Spleen (tissue), 11 donors: ENCODE measurements around the gene OPRM1. TPM values are rescaled to one million over a fixed set of nuclear protein-coding genes. Genes with fewer than 3 reads are reported as not detected.

Experiments
- DNase-seq: peaks from one replicate; pipeline ENCODE4 v3.0.0-alpha.2; 2020
- H3K27ac ChIP-seq, 8 donors: fragments of 200-600 bp; sonication (generic) in 7 of 8; 1 replicate in 4 of 8; 2 replicates in 4 of 8; pipeline versions ENCODE4 v1.5.0 to v1.8.0; 2016 to 2021; ENCODE audit warnings: inconsistent platforms in 4 of 8, mild to moderate bottlenecking in 4 of 8, moderate library complexity in 1 of 8
- H3K27me3 ChIP-seq, 7 donors: fragments of 200-600 bp; sonication (generic) in 6 of 7; replicated peaks in 1 of 7; 1 replicate in 4 of 7; 2 replicates in 3 of 7; pipeline versions ENCODE4 v1.5.0 to v1.8.0; 2016 to 2021; ENCODE audit warnings: inconsistent platforms in 3 of 7, mild to moderate bottlenecking in 1 of 7
- H3K36me3 ChIP-seq, 6 donors: fragments of 200-600 bp; sonication (generic) in 5 of 6; 1 replicate in 4 of 6; 2 replicates in 2 of 6; pipeline versions ENCODE4 v1.5.0 to v1.8.0; 2016 to 2021; ENCODE audit warnings: inconsistent platforms in 2 of 6
- H3K4me1 ChIP-seq, 6 donors: fragments of 200-600 bp; sonication (generic) in 5 of 6; 1 replicate in 3 of 6; 2 replicates in 3 of 6; pipeline versions ENCODE4 v1.5.0 to v1.8.0; 2016 to 2021; ENCODE audit warnings: inconsistent platforms in 3 of 6
- H3K4me3 ChIP-seq, 8 donors: fragments of 200-600 bp; sonication (generic) in 7 of 8; 1 replicate in 4 of 8; 2 replicates in 4 of 8; pipeline versions ENCODE4 v1.5.0 to v1.8.0; 2016 to 2021; ENCODE audit warnings: inconsistent platforms in 4 of 8, mild to moderate bottlenecking in 4 of 8, moderate library complexity in 2 of 8
- H3K9me3 ChIP-seq, 8 donors: fragments of 200-600 bp; sonication (generic) in 7 of 8; 1 replicate in 4 of 8; 2 replicates in 4 of 8; pipeline versions ENCODE4 v1.5.0 to v1.8.0; 2016 to 2021; ENCODE audit warnings: inconsistent platforms in 4 of 8
- POLR2A ChIP-seq, 3 donors: fragments of 450-650 bp; IDR thresholded peaks; one replicate each; pipeline ENCODE4 v1.5.1; 2017; ENCODE audit warnings: antibody characterized with exemption in 3 of 3, mild to moderate bottlenecking in 1 of 3
- POLR2AphosphoS5 ChIP-seq, 3 donors: sonication (generic); formaldehyde crosslinking; IDR thresholded peaks; one replicate each; pipeline ENCODE4 v1.5.1; 2017; ENCODE audit warnings: antibody characterized with exemption in 3 of 3
- WGBS, 5 donors: extraction: QIAGEN DNeasy Blood & Tissue Kit in 3 of 5; methylation state at CpG; one replicate each; pipeline versions ENCODE4 v1.1.5 to v1.1.7; 2013 to 2018; 5-methylcytosine and 5-hydroxymethylcytosine counted together
- intact Hi-C: fragments of 100-400 bp; cut with DNase I; formaldehyde crosslinking; loops from one replicate; pipeline ENCODE4 v1.15.0; 2023; ENCODE audit warnings: low total_unique reads
- polyA plus RNA-seq, 3 donors: library from polyadenylated mRNA; stranded (reverse); fragments of 200-250 nt; gene quantifications; one replicate each; pipeline ENCODE4 v1.2.1, GENCODE V29; 2013
- total RNA-seq, 7 donors: library from RNA; depleted of rRNA in 3 of 7; stranded (reverse); fragments of >200 nt in 3 of 7; fragmentation: NEBNext Ultra II Directional in 4 of 7; extraction: Animal tissue kit (Norgen Biotek cat#: 25700) in 4 of 7; gene quantifications; one replicate each; pipeline versions ENCODE4 v1.1.0 to v1.2.1, GENCODE V29; 2016 to 2021
- TF ChIP-seq, protein P1 (sequence below), 11 experiments: fragments of 200-600 bp in 7 of 11; fragments of 450-650 bp in 4 of 11; sonication (generic) in 4 of 11; IDR thresholded peaks in 8 of 11; conservative IDR thresholded peaks in 3 of 11; 1 replicate in 7 of 11; 2 replicates in 4 of 11; pipeline versions ENCODE4 v1.4.0 to v1.8.0; 2016 to 2021; ENCODE audit warnings: antibody characterized with exemption in 11 of 11, inconsistent platforms in 4 of 11, mild to moderate bottlenecking in 1 of 11
- donor health status: healthy with polysubstance abuse.
- donor health status: DM: no; HTN: no; CAD: no; lungs with moderate emphysema.
- donor health status: DM: no; HTN: no; CAD: no.
- donor health status: Bipolar disorder and iron deficiency.
- donor health status: healthy.
- donor health status: DM: no; HTN: no; CAD: no.
- donor health status: DM: yes; HTN: yes; CAD: no.

OPRM1 gene
- total and polyA plus RNA-seq, 10 donors = not detected

DNA sequence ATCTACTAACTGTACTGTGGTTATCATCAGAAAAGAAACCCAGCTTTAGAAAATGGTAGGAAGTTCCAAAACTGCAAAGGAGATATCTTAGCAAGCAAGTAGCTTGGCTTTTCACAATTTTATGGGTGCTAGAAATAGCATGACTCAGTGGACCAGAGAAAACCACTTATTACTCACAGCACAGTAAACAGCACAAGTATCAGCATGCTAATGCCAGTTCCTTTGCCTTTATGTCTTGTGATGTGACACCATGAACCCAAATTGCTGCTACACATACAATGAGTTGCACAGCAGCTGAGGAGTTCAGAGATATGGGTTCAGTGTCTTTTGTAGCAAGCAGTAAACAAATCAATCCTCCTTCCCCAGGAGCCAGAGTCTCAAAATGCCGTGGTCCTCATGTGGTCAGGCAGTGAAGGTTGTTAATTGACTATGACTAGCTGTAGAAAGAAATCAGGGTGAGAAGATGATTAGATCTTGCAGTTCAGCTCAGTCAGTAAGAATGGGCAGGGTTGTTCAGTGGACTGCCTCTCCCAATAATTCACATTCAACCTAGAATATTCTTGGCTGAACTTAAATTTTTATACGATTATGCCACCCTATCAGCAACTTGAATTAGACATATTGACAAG is 73.3 kb downstream of the OPRM1 start:
- intact Hi-C loops = no loop called here

DNA sequence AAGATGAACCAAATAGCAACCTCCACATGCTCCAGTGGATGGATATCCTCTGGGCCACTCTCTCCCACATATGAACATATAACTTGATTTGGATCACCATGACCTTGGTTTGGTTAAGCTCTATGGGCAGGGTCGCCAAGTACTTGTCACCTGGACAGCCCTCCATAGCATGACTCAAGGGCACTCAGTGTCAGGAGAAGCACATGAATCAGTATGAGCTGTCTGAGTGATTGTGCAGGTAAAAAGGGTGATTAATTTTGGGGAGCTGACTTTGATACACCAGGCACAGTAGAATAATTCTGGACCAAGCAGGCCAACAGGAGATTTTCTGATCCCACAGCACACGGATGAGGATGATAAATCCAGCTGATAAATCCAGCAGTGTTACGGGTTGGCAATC is 74.4 kb downstream of the OPRM1 start:
- TF ChIP-seq POLR2A (IDR thresholded peaks at IDR 0.05) (no peak), POLR2AphosphoS5 (IDR thresholded peaks at IDR 0.05) (no peak)
- TF ChIP-seq, protein P1, sequence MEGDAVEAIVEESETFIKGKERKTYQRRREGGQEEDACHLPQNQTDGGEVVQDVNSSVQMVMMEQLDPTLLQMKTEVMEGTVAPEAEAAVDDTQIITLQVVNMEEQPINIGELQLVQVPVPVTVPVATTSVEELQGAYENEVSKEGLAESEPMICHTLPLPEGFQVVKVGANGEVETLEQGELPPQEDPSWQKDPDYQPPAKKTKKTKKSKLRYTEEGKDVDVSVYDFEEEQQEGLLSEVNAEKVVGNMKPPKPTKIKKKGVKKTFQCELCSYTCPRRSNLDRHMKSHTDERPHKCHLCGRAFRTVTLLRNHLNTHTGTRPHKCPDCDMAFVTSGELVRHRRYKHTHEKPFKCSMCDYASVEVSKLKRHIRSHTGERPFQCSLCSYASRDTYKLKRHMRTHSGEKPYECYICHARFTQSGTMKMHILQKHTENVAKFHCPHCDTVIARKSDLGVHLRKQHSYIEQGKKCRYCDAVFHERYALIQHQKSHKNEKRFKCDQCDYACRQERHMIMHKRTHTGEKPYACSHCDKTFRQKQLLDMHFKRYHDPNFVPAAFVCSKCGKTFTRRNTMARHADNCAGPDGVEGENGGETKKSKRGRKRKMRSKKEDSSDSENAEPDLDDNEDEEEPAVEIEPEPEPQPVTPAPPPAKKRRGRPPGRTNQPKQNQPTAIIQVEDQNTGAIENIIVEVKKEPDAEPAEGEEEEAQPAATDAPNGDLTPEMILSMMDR (IDR thresholded peaks at IDR 0.05 in 8 of 11, conservative IDR thresholded peaks at IDR 0.05 in 3 of 11) = no peak

More for the DNA sequence above, 73.3 kb downstream of the OPRM1 start:
- Histone ChIP-seq H3K36me3 (no peaks in the 10 kb centered on the region), H3K9me3 (no peaks in the 10 kb centered on the region), H3K27ac (no peak overlapping the region), H3K4me3 (no peak overlapping the region), H3K27me3 (no peaks in the 10 kb centered on the region), H3K4me1 (no peaks in the 10 kb centered on the region)
- WGBS, 5 donors = 74 to 88% (median 83%) methylated on average over 2 of the region's 2 CpGs
- TF ChIP-seq POLR2AphosphoS5 (IDR thresholded peaks at IDR 0.05) (no peak), POLR2A (IDR thresholded peaks at IDR 0.05) (no peak)
- TF ChIP-seq, protein P1 (IDR thresholded peaks at IDR 0.05 in 8 of 11, conservative IDR thresholded peaks at IDR 0.05 in 3 of 11) = no peak
- no peak for DNase-seq

DNA sequence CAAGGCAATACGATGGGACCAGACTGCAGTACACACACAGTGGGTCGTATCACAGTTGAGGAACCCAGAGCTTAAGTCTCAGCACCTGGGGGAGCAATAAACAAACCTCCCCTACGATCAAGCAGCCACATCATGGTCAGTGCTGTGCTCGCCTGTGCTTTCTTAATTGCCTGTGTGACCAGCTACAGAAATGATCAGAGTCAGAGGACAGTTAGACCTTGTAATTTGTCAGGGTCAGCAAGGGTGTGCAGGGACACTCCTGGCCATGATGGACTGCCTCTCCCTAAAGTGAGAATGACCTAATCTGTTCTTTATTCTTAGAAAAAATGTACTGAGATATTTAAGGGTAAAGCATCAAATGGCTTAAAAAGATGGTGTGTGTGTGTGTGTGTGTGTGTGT is 78.4 kb downstream of the OPRM1 start:
- no peaks in the 10 kb centered on the region for H3K4me1 ChIP-seq
- no peaks in the 10 kb centered on the region for H3K27me3 ChIP-seq
- H3K4me3 ChIP-seq = no peak overlapping the region
- intact Hi-C loops = no loop called here
- H3K9me3 ChIP-seq = peaks cover 0 to 3% (median 0%) of the 10 kb centered on the region in 8 donors
- 61 to 84% (median 75%) methylated on average over 4 of the region's 4 CpGs for WGBS, 5 donors
- TF ChIP-seq POLR2AphosphoS5 (IDR thresholded peaks at IDR 0.05) = no peak
- TF ChIP-seq, protein P1 (IDR thresholded peaks at IDR 0.05 in 8 of 11, conservative IDR thresholded peaks at IDR 0.05 in 3 of 11) = no peak
- no peak for DNase-seq
- H3K36me3 ChIP-seq = no peaks in the 10 kb centered on the region
- no peak overlapping the region for H3K27ac ChIP-seq

More for the DNA sequence above, 74.4 kb downstream of the OPRM1 start:
- Histone ChIP-seq H3K27ac (no peak overlapping the region), H3K4me3 (no peak overlapping the region), H3K36me3 (no peaks in the 10 kb centered on the region), H3K4me1 (no peaks in the 10 kb centered on the region), H3K27me3 (no peaks in the 10 kb centered on the region), H3K9me3 (no peaks in the 10 kb centered on the region)
- 91 to 98% (median 92%) methylated on average over 3 of the region's 3 CpGs for WGBS, 5 donors
- DNase-seq = no peak
- intact Hi-C loops = no loop called here

DNA sequence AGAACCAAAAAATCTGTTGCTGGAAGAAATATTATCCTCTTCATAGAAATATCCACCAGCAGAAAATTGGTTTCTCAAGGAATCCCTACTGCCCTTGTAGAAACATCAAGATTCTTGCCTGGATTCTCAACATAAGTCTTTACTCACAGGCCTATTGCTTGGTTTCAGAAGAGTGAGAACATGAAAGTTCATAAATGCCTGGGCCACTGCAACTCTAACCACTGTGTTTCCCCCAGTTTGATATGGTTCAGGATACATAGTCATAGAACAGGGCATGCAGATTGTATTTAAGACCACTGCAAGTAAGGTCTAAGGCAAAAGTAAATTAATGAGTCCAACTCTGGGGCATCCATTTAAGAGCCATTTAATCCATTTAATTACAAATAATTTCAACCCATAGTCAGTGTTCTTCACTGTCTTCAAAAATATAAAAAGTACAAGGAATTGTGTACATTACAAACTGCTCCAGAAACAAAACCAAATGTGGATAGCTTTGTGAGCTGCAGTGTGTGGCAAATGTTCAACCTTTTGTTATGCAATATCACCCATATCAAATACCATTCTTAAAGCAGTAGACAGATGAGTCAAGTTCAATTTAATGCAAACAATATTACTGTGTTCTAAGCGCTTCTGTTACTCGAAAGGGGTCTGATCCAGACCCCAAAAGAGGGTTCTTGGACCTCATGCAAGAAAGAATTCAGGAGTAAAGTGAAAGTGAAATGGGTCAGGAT is 83.3 kb downstream of the OPRM1 start:
- Histone ChIP-seq H3K4me1 (no peaks in the 10 kb centered on the region), H3K36me3 (no peaks in the 10 kb centered on the region), H3K4me3 (no peak overlapping the region), H3K27ac (no peak overlapping the region), H3K9me3 (peaks cover 0 to 10% (median 2%) of the 10 kb centered on the region in 8 donors), H3K27me3 (peaks cover 0 to 5% (median 0%) of the 10 kb centered on the region in 7 donors)
- TF ChIP-seq POLR2A (IDR thresholded peaks at IDR 0.05) (no peak), POLR2AphosphoS5 (IDR thresholded peaks at IDR 0.05) (no peak)
- TF ChIP-seq, protein P1 (IDR thresholded peaks at IDR 0.05 in 8 of 11, conservative IDR thresholded peaks at IDR 0.05 in 3 of 11) = no peak
- 85 to 95% (median 89%) methylated on average over 2 of the region's 2 CpGs for WGBS, 5 donors
- intact Hi-C loops = no loop called here
- DNase-seq = no peak
